Parathyroid adenoma (tissue), 2 donors: Measurements from ENCODE around the gene CEP128.

Experiments used
- H2AFZ ChIP-seq: fragments of 300-600 bp; sonication (generic); one replicate; pipeline ENCODE4 v1.7.0; 2017; ENCODE audit warnings: antibody characterized with exemption, mild to moderate bottlenecking
- H3K27ac ChIP-seq: fragments of 300-600 bp; sonication (generic); one replicate; pipeline ENCODE4 v1.7.0; 2017
- H3K27me3 ChIP-seq: fragments of 300-600 bp; sonication (generic); one replicate; pipeline ENCODE4 v1.7.0; 2017; ENCODE audit warnings: low read length; ENCODE audit not compliant: control insufficient read depth, insufficient read depth
- H3K36me3 ChIP-seq: fragments of 300-600 bp; sonication (generic); one replicate; pipeline ENCODE4 v1.7.0; 2017; ENCODE audit warnings: low read length; ENCODE audit not compliant: control insufficient read depth, insufficient read depth
- H3K4me1 ChIP-seq: fragments of 300-600 bp; sonication (generic); one replicate; pipeline ENCODE4 v1.7.0; 2017; ENCODE audit warnings: control low read depth
- H3K4me2 ChIP-seq: fragments of 300-600 bp; sonication (generic); one replicate; pipeline ENCODE4 v1.7.0; 2017; ENCODE audit warnings: low read length
- H3K4me3 ChIP-seq: fragments of 300-600 bp; sonication (generic); one replicate; pipeline ENCODE4 v1.7.0; 2017; ENCODE audit warnings: low read depth, low read length
- H3K79me2 ChIP-seq: fragments of 300-600 bp; sonication (generic); one replicate; pipeline ENCODE4 v1.7.0; 2017; ENCODE audit warnings: control low read depth
- H3K9ac ChIP-seq: fragments of 300-600 bp; sonication (generic); one replicate; pipeline ENCODE4 v1.7.0; 2017; ENCODE audit warnings: mild to moderate bottlenecking
- H3K9me3 ChIP-seq: fragments of 300-600 bp; sonication (generic); one replicate; pipeline ENCODE4 v1.7.0; 2017; ENCODE audit warnings: low read length; ENCODE audit not compliant: control insufficient read depth
- TF ChIP-seq, protein P1 (sequence below): fragments of 300-600 bp; sonication (generic); IDR thresholded peaks from one replicate; pipeline ENCODE4 v1.7.0; 2017; ENCODE audit warnings: antibody characterized with exemption, mild to moderate bottlenecking
- donor health status: primary hyperparathyroidism.

Gene CEP128

DNA sequence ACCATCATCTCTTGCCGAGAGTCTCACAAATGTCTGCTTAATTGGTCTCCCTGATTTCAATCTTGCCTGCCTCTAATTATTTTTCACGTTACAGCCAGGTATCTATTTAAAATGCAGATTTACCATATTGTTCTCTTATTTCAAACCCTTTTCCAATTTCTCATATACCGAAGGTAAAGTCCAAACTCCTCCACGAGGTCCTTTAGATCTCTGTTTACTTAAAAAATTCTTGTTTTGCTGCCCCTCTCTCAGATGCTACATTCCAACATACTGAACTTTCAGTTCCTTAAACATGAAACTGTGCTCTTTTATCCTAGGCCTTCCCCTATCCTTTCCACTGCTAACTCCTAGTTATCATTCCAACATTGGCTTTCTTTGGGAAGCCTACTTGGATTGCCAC is 363.9 kb downstream of the CEP128 start:
- Histone ChIP-seq H3K9me3 (no peaks in the 10 kb centered on the region), H3K36me3 (no peaks in the 10 kb centered on the region), H3K4me3 (no peak overlapping the region), H3K4me1 (peaks cover 5% of the 10 kb centered on the region), H3K79me2 (no peaks in the 10 kb centered on the region), H3K27ac (no peak overlapping the region), H3K27me3 (no peaks in the 10 kb centered on the region), H2AFZ (no peak overlapping the region), H3K4me2 (no peak overlapping the region), H3K9ac (no peak overlapping the region)
- TF ChIP-seq, protein P1, sequence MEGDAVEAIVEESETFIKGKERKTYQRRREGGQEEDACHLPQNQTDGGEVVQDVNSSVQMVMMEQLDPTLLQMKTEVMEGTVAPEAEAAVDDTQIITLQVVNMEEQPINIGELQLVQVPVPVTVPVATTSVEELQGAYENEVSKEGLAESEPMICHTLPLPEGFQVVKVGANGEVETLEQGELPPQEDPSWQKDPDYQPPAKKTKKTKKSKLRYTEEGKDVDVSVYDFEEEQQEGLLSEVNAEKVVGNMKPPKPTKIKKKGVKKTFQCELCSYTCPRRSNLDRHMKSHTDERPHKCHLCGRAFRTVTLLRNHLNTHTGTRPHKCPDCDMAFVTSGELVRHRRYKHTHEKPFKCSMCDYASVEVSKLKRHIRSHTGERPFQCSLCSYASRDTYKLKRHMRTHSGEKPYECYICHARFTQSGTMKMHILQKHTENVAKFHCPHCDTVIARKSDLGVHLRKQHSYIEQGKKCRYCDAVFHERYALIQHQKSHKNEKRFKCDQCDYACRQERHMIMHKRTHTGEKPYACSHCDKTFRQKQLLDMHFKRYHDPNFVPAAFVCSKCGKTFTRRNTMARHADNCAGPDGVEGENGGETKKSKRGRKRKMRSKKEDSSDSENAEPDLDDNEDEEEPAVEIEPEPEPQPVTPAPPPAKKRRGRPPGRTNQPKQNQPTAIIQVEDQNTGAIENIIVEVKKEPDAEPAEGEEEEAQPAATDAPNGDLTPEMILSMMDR = no peak

DNA sequence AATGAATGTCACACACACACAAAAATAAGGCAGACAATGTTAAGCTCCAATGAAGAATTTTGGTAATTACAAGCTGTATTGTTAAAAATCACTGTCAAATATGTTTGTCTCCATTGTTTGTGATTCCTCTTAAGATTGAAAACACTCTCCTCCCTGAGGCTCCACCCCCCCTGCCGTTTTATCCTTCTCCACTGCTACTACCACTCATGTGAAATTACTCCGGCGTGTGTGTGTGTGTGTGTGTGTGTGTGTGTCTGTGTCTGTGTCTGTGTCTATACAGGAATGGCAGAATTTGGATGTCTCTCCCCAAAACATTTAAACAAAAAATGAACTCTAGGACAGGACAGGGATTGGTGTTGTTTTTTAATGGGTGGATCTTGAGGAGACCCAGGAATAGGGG is 365.1 kb downstream of the CEP128 start:
- H3K27me3 ChIP-seq = no peaks in the 10 kb centered on the region

DNA sequence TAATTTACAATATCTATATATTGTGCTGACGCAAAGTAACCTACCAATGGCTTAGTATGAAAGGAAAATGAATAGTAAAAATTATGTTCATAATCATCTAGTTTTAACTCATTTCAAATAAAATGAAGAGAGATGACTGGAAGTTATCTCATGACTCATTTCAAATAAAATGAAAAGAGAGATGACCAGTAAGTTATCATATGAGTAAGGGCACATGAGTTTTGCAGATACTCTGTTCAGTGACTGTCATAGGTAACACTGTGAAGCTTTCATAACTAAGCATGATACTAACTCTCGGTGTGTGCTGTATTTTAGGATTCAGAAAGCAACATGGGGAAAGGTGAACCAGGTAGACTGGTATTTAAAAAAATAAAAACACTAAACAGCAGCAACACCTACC is 365.8 kb downstream of the CEP128 start:
- Histone ChIP-seq H3K9me3 (no peaks in the 10 kb centered on the region), H3K9ac (no peak overlapping the region), H3K4me1 (no peaks in the 10 kb centered on the region), H3K4me3 (no peak overlapping the region), H2AFZ (no peak overlapping the region), H3K36me3 (no peaks in the 10 kb centered on the region), H3K4me2 (no peak overlapping the region), H3K27me3 (no peaks in the 10 kb centered on the region), H3K79me2 (no peaks in the 10 kb centered on the region), H3K27ac (no peak overlapping the region)
- TF ChIP-seq, protein P1 = no peak

More for the DNA sequence above, 365.1 kb downstream of the CEP128 start:
- Histone ChIP-seq H3K79me2 (no peaks in the 10 kb centered on the region), H3K27ac (no peak overlapping the region), H3K4me1 (no peaks in the 10 kb centered on the region), H3K9ac (no peak overlapping the region), H2AFZ (no peak overlapping the region), H3K4me3 (no peak overlapping the region), H3K4me2 (no peak overlapping the region), H3K9me3 (no peaks in the 10 kb centered on the region), H3K36me3 (no peaks in the 10 kb centered on the region)
- TF ChIP-seq, protein P1 = no peak

DNA sequence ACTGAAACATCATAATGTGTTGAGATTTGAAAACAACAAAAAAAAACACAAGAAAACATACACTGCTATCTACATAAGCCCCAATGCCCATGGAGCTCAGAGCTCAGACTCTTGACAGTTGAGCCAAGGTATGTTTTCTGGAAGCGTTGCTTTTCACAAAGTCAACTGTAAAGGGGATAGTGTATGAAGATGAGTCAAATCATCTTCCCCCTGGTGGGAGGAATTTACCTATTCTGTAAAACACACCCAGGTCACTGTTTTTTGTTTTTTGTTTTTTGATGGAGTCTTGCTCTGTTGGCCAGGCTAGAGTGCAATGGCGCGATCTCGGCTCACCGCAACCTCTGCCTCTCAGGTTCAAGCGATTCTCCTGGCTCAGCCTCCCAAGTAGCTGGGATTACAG is 368.9 kb downstream of the CEP128 start:
- Histone ChIP-seq H3K4me3 (no peak overlapping the region), H3K4me1 (no peaks in the 10 kb centered on the region), H3K27me3 (no peaks in the 10 kb centered on the region), H3K27ac (no peak overlapping the region), H3K36me3 (no peaks in the 10 kb centered on the region), H3K9ac (no peak overlapping the region), H3K9me3 (no peaks in the 10 kb centered on the region), H3K4me2 (no peak overlapping the region), H3K79me2 (no peaks in the 10 kb centered on the region), H2AFZ (no peak overlapping the region)
- TF ChIP-seq, protein P1 = no peak

DNA sequence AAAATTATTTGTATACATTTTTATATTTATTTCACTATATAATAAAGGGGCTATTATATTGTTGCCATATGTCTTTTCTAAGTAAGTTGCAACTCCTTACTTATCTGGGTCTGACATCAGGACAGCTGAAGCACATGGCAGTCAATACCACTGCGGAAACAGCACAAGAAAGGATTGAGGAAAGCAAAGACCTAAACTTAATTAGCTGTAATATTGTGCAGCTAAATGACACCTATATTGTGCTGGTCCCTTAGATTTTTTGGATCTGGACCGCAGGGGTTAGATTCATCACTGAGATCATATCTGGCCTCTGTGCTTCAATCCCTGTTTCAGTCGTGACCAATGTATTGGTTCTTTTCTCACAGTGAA is 370.6 kb downstream of the CEP128 start:
- no peaks in the 10 kb centered on the region for H3K79me2 ChIP-seq
- no peaks in the 10 kb centered on the region for H3K4me1 ChIP-seq
- no peak overlapping the region for H3K4me2 ChIP-seq
- no peaks in the 10 kb centered on the region for H3K36me3 ChIP-seq
- H2AFZ ChIP-seq = no peak overlapping the region
- no peak overlapping the region for H3K9ac ChIP-seq
- no peak overlapping the region for H3K27ac ChIP-seq
- H3K4me3 ChIP-seq = no peak overlapping the region
- TF ChIP-seq, protein P1 = no peak
- no peaks in the 10 kb centered on the region for H3K27me3 ChIP-seq
- H3K9me3 ChIP-seq = no peaks in the 10 kb centered on the region
